NCI-H524 treated with DMSO at 0.1 percent for 48 hours (cell line): ENCODE measurements around the gene NFYA.

ENCODE experiments used
- DNase-seq: peaks from one replicate; lab custom pipeline; 2025; lab: John Stamatoyannopoulos, UW

Gene NFYA

DNA sequence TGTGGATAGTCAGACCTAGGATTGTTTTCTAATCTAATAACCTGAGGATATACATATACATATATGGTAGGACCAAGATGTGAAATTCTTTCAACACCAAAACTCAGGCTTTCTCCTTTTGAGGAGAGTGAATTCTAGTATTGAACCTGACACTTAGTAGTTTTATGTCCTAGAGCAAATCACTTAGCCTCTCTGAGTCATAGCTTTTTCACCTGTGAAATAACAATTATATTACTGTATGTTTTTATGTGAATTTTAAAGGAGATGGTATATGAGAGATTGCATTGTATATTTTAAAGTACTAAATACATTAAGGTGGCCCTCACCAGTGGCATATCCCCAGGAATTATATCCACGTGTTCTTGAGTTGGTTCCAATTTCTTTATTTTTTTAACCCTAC lies 46.7 kb downstream of the NFYA start:
- DNase-seq = no peak

- DNase-seq = no peak
Measured at GRCh38 chr6:41120058-41120457, 47.3 kb downstream of the NFYA start.

- DNase-seq = no peak
Measured at GRCh38 chr6:41122373-41122772, 49.6 kb downstream of the NFYA start.

GRCh38 chr6:41122918-41123317 lies 50.1 kb downstream of the NFYA start:
- DNase-seq = no peak

GRCh38 chr6:41125282-41125681 lies 52.5 kb downstream of the NFYA start:
- no peak for DNase-seq

DNA sequence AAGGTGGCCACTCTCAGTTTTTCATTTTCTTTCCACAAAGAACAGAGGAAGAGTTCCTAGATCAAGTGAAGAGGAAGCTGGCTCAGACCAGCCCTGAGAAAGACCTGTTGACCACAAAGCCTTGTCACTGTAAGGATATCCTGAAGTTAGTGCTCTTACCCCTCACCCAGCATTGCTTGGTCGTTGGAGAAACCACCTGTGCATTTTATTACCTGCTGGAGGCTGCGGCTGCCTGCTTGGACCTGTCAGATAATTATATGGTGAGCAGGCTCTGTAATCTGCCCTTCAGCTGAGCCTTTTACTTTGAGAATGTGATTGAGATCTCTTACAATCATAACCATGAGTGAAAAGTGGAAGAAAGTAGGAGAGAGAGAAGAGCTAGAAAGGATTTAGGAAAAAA lies 59.5 kb downstream of the NFYA start:
- no peak for DNase-seq

DNA sequence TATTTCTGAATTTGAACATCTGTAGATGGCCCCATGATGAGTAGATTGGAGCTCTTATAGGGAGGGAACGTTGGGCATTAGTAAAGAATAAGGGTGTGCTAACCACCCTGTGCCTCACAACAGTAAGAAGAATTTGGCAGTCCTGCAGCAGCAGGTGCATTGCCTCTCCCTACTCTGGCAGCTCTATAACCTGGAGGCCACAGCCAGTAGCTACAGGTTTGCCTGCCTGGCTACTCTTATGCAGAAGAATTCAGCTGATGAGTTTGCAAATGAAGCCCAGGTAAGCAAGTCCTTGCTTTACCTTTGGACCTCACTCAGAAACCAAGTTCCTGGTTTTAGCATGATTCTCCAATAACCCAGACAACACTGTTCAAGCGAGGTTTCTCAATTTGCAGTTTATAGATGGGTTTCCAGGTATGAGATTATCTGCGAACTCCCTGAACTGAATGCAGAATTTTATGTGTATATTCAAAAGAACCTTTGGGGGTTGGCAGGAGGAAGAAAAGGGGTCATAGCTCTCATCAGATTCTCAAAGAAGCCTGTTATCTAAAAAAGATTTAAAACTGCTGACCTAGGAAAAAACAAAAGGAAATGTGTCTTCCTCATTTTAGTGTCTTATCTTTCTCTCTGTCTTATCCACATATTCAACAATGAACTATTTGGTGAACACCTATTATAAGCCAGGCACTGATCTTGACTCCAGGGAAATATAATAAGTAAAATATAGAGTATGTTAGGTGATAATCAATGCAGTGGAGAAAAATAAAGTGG lies 62.5 kb downstream of the NFYA start:
- DNase-seq = no peak

- no peak for DNase-seq
Measured at GRCh38 chr6:41136911-41137310, 64.1 kb downstream of the NFYA start.

DNA sequence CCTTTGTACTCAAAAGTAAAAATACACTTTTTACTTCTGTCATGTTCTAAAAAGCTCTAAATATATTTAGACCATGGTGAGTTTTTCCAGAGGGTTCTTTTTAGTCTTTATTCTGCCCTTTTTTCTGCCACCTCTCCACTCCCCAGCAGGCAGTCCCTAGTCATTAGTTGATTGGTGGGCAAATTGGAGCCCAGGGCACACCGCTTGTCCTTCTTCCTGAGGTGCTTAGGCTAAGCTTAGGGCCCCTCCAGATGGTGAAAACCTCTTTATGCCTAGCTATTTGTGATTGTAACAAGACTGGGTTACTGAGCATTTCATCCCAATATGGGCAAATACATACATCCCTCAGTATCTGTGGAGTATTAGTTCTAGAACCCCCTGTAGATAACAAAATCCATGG lies 75.1 kb downstream of the NFYA start:
- no peak for DNase-seq
